ENCODE results near the gene TARDBP.

DNA sequence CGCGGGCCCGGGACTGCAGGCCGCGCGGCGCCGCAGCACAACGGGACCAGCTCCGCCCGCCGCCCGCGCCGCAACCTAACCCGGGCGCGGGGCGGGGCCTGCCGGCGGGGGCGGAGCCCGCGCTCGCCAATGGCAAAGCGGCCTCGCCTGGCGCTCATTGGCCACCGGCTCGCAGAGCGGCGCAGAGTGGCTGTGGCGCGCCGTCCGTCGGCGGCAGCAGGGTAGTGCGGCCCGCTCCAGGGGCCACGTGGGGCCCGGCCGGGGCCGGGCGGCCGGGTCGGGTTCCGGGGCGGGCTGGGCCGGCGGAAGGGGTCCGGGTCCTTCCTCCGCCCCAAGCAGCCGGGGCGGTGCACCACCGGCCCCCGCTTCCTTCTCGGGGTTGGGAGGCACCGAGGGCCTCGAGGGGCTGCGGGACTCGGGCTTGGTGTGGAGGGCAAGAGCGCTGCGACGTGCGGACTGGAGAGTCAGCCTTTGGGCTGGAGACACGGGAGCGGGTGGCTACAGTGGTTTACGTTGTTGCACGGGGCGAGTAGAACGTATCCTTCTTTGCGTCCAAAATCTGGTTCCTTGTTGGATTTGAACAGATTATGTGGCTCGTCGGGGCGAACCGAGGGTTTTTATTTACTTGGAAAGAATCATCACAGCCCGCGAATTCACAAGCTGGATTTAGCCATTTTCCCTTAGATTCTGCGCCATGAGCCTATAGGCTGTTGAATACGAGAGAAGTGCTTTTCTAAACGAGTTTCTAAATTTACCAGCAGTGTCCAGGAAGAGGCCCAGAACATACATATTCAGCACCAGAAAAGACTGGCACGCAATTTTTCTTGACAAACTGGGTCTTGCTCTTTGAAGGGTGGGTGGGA lies 47.7 kb downstream of the TARDBP start, which contains the start of gene SRM:
- TF ChIP-seq, protein P1, sequence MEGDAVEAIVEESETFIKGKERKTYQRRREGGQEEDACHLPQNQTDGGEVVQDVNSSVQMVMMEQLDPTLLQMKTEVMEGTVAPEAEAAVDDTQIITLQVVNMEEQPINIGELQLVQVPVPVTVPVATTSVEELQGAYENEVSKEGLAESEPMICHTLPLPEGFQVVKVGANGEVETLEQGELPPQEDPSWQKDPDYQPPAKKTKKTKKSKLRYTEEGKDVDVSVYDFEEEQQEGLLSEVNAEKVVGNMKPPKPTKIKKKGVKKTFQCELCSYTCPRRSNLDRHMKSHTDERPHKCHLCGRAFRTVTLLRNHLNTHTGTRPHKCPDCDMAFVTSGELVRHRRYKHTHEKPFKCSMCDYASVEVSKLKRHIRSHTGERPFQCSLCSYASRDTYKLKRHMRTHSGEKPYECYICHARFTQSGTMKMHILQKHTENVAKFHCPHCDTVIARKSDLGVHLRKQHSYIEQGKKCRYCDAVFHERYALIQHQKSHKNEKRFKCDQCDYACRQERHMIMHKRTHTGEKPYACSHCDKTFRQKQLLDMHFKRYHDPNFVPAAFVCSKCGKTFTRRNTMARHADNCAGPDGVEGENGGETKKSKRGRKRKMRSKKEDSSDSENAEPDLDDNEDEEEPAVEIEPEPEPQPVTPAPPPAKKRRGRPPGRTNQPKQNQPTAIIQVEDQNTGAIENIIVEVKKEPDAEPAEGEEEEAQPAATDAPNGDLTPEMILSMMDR (conservative IDR thresholded peaks at IDR 0.05; ENCODE audit: low read depth in 2 of 2) = no peak
- TF ChIP-seq, protein P2, sequence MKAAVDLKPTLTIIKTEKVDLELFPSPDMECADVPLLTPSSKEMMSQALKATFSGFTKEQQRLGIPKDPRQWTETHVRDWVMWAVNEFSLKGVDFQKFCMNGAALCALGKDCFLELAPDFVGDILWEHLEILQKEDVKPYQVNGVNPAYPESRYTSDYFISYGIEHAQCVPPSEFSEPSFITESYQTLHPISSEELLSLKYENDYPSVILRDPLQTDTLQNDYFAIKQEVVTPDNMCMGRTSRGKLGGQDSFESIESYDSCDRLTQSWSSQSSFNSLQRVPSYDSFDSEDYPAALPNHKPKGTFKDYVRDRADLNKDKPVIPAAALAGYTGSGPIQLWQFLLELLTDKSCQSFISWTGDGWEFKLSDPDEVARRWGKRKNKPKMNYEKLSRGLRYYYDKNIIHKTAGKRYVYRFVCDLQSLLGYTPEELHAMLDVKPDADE (IDR thresholded peaks at IDR 0.05) = no peak
- peak; percentile 69; the same call in 1 of the 2 replicates for TF ChIP-seq POLR2AphosphoS5 (IDR thresholded peaks at IDR 0.05; ENCODE audit: low read depth)
- no peak for TF ChIP-seq EZH2 (IDR thresholded peaks at IDR 0.05; ENCODE audit: low read depth, unreplicated experiment)
- TF ChIP-seq STAT1 (IDR thresholded peaks at IDR 0.05; ENCODE audit: unreplicated experiment) = no peak
- TF ChIP-seq JUNB (IDR thresholded peaks at IDR 0.05; ENCODE audit: unreplicated experiment) = no peak
- no peak for TF ChIP-seq ZNF331 (CRISPR knock-in tag; IDR thresholded peaks at IDR 0.05; ENCODE audit: low read depth)
